Measurements from ENCODE around the gene NFKBIB. TPM values are rescaled to one million over a fixed set of nuclear protein-coding genes. Genes with fewer than 3 reads are reported as not detected.

NFKBIB gene
- total and polyA plus RNA-seq, 2 of the 13 experiments (the other 11 are each of a cell fraction or from before 2014, with no cell fraction given) = 8.6 to 14.9 TPM

GRCh38 chr19:38930776-38931520 is 31.2 kb downstream of the NFKBIB start, which contains the start of gene MRPS12 (continued):
- no peak for TF ChIP-seq ZNF318 (CRISPR knock-in tag; IDR thresholded peaks at IDR 0.05)
- TF ChIP-seq ZNF484 (CRISPR knock-in tag; IDR thresholded peaks at IDR 0.05; ENCODE audit: borderline replicate concordance, low read depth) = no peak
- no peak for TF ChIP-seq GTF3A (CRISPR knock-in tag; conservative IDR thresholded peaks at IDR 0.05)
- TF ChIP-seq ZNF549 (CRISPR knock-in tag; IDR thresholded peaks at IDR 0.05) = no peak
- TF ChIP-seq KMT2A (CRISPR knock-in tag; IDR thresholded peaks at IDR 0.05) = no peak
- TF ChIP-seq HNF1B (CRISPR knock-in tag; IDR thresholded peaks at IDR 0.05) = no peak
- TF ChIP-seq NCOA1 (CRISPR knock-in tag; IDR thresholded peaks at IDR 0.05) = no peak
- 0 out of 2 replicates have a peak, but pooled peaks have one; percentile 15 for TF ChIP-seq EEA1 (CRISPR knock-in tag; IDR thresholded peaks at IDR 0.05; ENCODE audit: borderline replicate concordance)
- no peak for TF ChIP-seq ZBTB26 (CRISPR knock-in tag; IDR thresholded peaks at IDR 0.05; ENCODE audit: borderline replicate concordance)
- no peak for TF ChIP-seq MEIS1 (CRISPR knock-in tag; IDR thresholded peaks at IDR 0.05; ENCODE audit: borderline replicate concordance)
- TF ChIP-seq TAF1 (CRISPR knock-in tag; IDR thresholded peaks at IDR 0.05) = peak; percentile 40; the same call in 1 of the 2 replicates
- no peak for TF ChIP-seq RNF219 (CRISPR knock-in tag; IDR thresholded peaks at IDR 0.05)
- no peak for TF ChIP-seq FOXA3 (CRISPR knock-in tag; IDR thresholded peaks at IDR 0.05)
- no peak for TF ChIP-seq TRIM24 (CRISPR knock-in tag; IDR thresholded peaks at IDR 0.05)
